Measurements from ENCODE around the gene SGMS2.

The SGMS2 gene

GRCh38 chr4:107828315-107829090, 3.8 kb downstream of the SGMS2 start:
- DNase-seq (ENCODE audit: low read depth in 2 of 2) = no peak

- DNase-seq (ENCODE audit: low read depth in 2 of 2) = no peak
These were observed 6.4 kb downstream of the SGMS2 start for GRCh38 chr4:107831140-107831539.

GRCh38 chr4:107832275-107832807, 7.6 kb downstream of the SGMS2 start:
- DNase-seq (ENCODE audit: low read depth in 2 of 2) = no peak

- DNase-seq (ENCODE audit: low read depth in 2 of 2) = no peak
These were observed 9.6 kb downstream of the SGMS2 start for GRCh38 chr4:107834241-107834794.

GRCh38 chr4:107835406-107835805, 10.7 kb downstream of the SGMS2 start:
- no peak for DNase-seq (ENCODE audit: low read depth in 2 of 2)

- no peak for DNase-seq (ENCODE audit: low read depth in 2 of 2)
These were observed 12.6 kb downstream of the SGMS2 start for GRCh38 chr4:107837317-107837716.

GRCh38 chr4:107837776-107838618, 13.3 kb downstream of the SGMS2 start:
- DNase-seq (ENCODE audit: low read depth in 2 of 2) = no peak

DNA sequence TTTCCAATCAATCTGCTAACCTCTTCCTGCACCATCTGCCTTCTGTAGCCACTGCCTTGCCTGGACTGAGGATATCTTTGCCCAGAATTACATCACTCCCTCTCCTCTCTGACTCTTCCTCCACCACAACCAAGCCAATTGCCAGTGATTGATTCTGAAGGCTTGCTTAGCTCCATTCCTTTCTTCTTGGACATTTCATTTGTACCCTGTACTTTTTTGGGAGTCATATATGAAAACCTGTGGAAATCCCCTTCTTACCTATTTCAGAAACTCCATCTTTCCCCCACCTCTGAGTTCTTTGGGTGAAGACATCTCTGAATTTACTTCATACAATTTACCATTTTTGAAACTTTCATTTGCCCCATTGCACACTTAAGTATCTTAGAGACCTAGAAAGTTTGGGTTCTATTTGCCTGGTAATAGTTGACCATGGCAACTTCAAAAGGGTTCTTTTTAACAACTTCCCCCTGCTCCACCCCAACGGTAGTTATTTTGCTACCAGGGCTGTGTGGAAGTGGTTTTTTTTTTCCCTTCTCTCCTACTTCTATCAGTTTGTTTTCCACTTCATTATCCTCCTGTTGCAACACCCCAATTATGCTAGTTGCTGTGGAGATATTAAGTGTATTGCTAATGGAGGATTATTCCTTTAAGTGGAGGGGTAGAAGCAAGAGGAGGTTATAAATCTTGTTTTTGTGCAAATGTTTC, 14.3 kb downstream of the SGMS2 start:
- DNase-seq (ENCODE audit: low read depth in 2 of 2) = no peak

DNA sequence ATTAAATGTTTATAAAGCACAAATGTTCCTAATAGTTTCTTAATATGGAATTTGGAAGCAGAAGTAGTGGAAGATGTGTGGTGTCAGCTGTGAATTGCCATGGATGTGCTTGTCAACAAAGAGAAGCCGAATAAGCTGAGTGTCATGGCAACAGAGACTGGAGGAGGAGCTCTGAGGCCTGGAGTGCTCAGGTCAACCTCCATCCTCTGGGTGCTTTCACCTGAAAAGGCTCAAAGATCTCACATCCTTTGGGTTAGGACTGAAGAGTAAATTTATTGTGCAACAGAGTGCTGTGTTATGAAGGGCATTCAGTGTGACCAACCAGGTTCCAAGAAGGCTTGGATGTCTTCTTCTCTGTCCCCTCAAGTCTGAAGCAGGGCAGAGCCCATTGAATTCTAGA, 18.7 kb downstream of the SGMS2 start:
- no peak for DNase-seq (ENCODE audit: low read depth in 2 of 2)

GRCh38 chr4:107845681-107846080, 20.9 kb downstream of the SGMS2 start:
- DNase-seq (ENCODE audit: low read depth in 2 of 2) = no peak

GRCh38 chr4:107850438-107850837, 25.7 kb downstream of the SGMS2 start:
- DNase-seq (ENCODE audit: low read depth in 2 of 2) = no peak

GRCh38 chr4:107853444-107854355, 29.0 kb downstream of the SGMS2 start:
- DNase-seq (ENCODE audit: low read depth in 2 of 2) = no peak

- DNase-seq (ENCODE audit: low read depth in 2 of 2) = no peak
These were observed 29.8 kb downstream of the SGMS2 start for GRCh38 chr4:107854356-107855022.

DNA sequence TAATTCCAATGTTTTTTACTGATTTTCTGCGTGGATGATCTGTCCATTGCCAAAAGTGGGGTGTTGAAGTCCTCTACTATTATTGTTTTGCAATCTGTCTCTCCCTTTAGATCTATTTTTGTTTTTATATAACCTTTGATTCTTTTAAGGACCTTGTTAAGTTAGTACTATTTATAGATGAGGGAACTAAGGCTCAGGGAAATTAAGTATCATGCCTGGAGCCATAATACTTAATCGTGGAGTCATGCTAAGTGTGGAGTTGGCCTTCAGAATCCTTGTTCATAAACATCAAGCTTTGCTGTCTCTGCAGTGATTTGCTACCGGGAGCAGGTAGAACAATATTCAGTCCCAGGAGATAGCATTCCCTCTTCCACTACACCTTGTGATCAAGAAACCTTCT, 31.0 kb downstream of the SGMS2 start:
- DNase-seq (ENCODE audit: low read depth in 2 of 2) = no peak

DNA sequence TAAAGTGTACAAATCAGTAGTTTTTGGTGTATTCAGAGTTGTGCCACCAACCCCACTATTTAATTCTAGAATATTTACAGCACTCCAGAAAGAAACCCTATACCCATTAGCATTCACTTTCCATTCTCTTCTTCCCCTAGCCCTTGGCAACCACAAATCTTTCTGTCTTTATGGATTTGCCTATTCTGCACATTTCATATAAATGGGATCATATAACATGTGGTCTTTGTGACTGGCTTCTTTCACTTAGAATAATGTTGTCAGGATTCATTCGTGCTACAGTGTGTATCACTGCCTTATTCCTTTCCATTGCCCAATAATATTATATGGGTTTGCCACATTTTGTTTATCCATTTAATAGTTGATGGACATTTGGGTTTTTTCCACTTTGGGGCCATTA, 32.2 kb downstream of the SGMS2 start:
- DNase-seq (ENCODE audit: low read depth in 2 of 2) = no peak

GRCh38 chr4:107857741-107858140, 33.0 kb downstream of the SGMS2 start:
- DNase-seq (ENCODE audit: low read depth in 2 of 2) = no peak

DNA sequence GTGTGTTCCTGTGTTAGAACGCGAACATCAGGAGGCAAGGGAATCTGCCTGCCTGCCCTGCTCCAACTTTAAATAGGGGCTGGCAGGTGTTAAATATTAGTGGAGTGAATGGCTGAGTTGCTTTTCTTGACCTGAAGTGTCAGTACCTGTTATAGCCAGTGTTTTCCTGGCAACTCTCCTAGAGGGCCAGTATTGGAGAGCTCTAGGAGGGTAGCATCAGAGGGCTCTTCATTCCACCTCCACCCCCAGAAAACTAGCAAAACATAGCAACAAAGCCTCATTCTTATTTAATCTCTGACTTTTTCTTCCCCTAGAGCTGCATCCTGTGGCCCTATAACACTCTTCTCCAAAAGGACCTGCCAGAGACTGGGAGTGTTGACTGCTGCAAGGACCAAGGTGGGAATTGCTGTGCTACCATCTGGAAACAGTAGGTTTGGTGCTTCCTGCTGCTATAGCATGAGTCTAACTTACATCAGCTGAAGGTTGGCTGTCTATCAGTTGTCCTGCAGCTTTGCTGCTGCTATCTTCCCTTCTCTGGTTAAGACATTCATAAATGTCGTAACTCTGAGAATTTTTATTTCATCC, 33.5 kb downstream of the SGMS2 start:
- DNase-seq (ENCODE audit: low read depth in 2 of 2) = no peak

GRCh38 chr4:107862658-107863057, 37.9 kb downstream of the SGMS2 start:
- no peak for DNase-seq (ENCODE audit: low read depth in 2 of 2)

- no peak for DNase-seq (ENCODE audit: low read depth in 2 of 2)
These were observed 38.7 kb downstream of the SGMS2 start for GRCh38 chr4:107863416-107863815.

DNA sequence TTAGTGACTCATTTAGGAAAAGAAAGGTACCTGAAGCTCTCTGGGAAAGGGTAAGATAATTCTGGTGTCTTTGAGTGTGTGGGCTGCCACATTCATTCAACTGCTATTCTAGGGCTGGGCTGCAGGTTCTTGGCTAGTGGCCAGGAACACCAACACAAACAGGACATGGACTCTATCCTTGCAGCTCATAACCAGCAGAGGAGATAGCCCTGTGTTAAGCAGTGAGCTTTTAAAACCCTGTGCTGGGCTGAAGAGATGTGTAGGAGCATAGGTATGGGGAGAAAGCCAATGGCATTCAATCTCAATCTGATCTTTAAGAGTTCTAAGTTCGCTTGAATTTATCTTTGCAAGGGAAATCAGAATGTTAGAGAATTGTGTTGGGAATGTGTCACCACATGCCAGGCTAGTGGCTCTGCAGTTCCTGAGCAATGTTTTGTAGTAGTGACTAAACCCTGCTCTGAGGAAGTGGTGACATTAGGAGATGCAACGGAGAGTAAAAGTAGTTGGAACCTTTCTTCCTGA, 39.2 kb downstream of the SGMS2 start:
- peak in 1 of 2 donors; percentile 11 for DNase-seq (ENCODE audit: low read depth in 2 of 2)
